ENCODE measurements around the gene DIP2A.

Gene DIP2A, protein sequence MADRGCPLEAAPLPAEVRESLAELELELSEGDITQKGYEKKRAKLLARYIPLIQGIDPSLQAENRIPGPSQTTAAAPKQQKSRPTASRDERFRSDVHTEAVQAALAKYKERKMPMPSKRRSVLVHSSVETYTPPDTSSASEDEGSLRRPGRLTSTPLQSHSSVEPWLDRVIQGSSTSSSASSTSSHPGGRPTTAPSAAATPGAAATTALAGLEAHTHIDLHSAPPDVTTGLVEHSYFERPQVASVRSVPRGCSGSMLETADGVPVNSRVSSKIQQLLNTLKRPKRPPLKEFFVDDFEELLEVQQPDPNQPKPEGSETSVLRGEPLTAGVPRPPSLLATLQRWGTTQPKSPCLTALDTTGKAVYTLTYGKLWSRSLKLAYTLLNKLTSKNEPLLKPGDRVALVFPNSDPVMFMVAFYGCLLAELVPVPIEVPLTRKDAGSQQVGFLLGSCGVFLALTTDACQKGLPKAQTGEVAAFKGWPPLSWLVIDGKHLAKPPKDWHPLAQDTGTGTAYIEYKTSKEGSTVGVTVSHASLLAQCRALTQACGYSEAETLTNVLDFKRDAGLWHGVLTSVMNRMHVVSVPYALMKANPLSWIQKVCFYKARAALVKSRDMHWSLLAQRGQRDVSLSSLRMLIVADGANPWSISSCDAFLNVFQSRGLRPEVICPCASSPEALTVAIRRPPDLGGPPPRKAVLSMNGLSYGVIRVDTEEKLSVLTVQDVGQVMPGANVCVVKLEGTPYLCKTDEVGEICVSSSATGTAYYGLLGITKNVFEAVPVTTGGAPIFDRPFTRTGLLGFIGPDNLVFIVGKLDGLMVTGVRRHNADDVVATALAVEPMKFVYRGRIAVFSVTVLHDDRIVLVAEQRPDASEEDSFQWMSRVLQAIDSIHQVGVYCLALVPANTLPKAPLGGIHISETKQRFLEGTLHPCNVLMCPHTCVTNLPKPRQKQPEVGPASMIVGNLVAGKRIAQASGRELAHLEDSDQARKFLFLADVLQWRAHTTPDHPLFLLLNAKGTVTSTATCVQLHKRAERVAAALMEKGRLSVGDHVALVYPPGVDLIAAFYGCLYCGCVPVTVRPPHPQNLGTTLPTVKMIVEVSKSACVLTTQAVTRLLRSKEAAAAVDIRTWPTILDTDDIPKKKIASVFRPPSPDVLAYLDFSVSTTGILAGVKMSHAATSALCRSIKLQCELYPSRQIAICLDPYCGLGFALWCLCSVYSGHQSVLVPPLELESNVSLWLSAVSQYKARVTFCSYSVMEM (N-terminal part only)
- total RNA-seq, result 85.8 to 203 (median 187) reads per million in 3 donors

DNA sequence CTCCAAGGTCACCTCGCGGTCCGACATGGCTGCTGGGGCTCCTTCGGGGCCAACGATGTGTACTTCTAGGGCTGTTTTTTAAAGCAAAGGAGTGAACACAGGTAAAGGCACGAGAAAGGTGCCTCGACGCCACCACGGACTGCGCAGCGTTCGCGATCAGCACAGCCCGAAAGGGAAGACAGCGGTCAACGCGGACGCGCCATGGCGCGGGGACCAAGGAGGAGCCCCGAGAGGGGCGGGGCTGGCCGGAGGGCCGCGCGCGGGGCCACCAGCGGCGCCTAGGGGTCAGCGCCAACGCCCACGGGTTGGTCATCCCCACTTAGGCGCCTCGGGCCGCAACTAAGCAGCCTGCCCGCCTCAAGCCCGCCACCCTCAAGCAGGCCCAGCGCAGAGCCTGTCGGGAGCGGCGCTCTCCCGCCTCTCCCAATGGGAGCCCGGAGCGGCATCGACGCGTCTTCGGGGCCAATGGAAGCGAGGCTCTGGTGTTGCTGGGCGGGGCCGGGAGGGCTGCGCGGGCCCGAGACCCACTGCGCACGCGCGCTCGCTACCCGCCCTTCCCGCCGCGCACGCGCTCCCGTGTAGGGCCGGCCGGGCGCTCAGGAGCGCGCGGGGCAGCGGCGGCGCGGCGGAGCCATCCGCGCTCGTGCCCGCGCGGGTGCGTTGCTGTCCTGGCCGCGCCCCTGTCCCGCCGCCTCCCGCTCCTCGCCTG lies at the start of gene DIP2A:
TSS of gene DIP2A (plus strand) at position 577 of the 709 bp plus-strand sequence. CDS start 241 bp downstream, outside the sequence.
- peaks cover 17% of the 10 kb centered on the region for H3K4me1 ChIP-seq (ENCODE audit: control insufficient read depth, insufficient read depth, low read length, poor library complexity, severe bottlenecking)
- H3K9me3 ChIP-seq (ENCODE audit: control insufficient read depth, low read length), result no peaks in the 10 kb centered on the region
- H3K27me3 ChIP-seq (replicated peaks; ENCODE audit: control insufficient read depth, insufficient read depth, low read length, poor library complexity, severe bottlenecking), result no peaks in the 10 kb centered on the region
- DNase-seq, result peak; percentile 90 to 91 (median 90)
- peak within 1 kb of the TSS; percentile 90 for H3K27ac ChIP-seq (ENCODE audit: insufficient read depth, low read length, poor library complexity, severe bottlenecking)
- H3K4me3 ChIP-seq (ENCODE audit: insufficient read depth, low read depth, low read length, poor library complexity, severe bottlenecking), result peak within 1 kb of the TSS; percentile 89
- peaks cover 4% of the 10 kb centered on the region for H3K36me3 ChIP-seq (ENCODE audit: control insufficient read depth, insufficient read depth, low read length)

GRCh38 chr21:46409641-46410406 lies 48.9 kb upstream of the DIP2A start:
- Histone ChIP-seq H3K9me3 (ENCODE audit: control insufficient read depth, low read length) (no peaks in the 10 kb centered on the region), H3K4me3 (ENCODE audit: insufficient read depth, low read depth, low read length, poor library complexity, severe bottlenecking) (no peak overlapping the region), H3K27ac (ENCODE audit: insufficient read depth, low read length, poor library complexity, severe bottlenecking) (no peak overlapping the region), H3K36me3 (ENCODE audit: control insufficient read depth, insufficient read depth, low read length) (peaks cover 15% of the 10 kb centered on the region), H3K27me3 (replicated peaks; ENCODE audit: control insufficient read depth, insufficient read depth, low read length, poor library complexity, severe bottlenecking) (no peaks in the 10 kb centered on the region), H3K4me1 (ENCODE audit: control insufficient read depth, insufficient read depth, low read length, poor library complexity, severe bottlenecking) (no peaks in the 10 kb centered on the region)
- no peak for DNase-seq

DNA sequence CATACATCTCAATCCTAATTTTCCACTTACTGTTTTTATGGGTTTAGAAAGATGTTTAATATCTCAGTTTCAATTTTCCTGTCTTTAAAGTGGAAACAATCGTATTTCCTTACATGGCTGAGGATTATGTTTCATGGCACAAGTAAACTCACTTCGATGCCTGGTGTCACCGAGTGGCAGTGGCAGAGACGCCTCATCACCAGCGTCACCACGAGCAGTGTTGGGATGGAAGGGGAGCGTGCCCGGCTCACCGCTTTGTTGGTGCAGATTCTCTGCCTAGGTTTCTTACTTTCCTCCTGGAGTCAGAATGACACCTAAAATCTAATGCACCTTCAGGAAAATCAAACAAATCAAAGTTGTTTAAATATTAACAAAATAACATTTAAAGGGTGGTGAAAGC lies 48.2 kb upstream of the DIP2A start:
- H3K27me3 ChIP-seq (replicated peaks; ENCODE audit: control insufficient read depth, insufficient read depth, low read length, poor library complexity, severe bottlenecking), result no peaks in the 10 kb centered on the region
- H3K4me1 ChIP-seq (ENCODE audit: control insufficient read depth, insufficient read depth, low read length, poor library complexity, severe bottlenecking), result no peaks in the 10 kb centered on the region
- no peak overlapping the region for H3K27ac ChIP-seq (ENCODE audit: insufficient read depth, low read length, poor library complexity, severe bottlenecking)
- H3K9me3 ChIP-seq (ENCODE audit: control insufficient read depth, low read length), result no peaks in the 10 kb centered on the region
- H3K4me3 ChIP-seq (ENCODE audit: insufficient read depth, low read depth, low read length, poor library complexity, severe bottlenecking), result no peak overlapping the region
- H3K36me3 ChIP-seq (ENCODE audit: control insufficient read depth, insufficient read depth, low read length), result peaks cover 15% of the 10 kb centered on the region
- DNase-seq, result no peak

DNA sequence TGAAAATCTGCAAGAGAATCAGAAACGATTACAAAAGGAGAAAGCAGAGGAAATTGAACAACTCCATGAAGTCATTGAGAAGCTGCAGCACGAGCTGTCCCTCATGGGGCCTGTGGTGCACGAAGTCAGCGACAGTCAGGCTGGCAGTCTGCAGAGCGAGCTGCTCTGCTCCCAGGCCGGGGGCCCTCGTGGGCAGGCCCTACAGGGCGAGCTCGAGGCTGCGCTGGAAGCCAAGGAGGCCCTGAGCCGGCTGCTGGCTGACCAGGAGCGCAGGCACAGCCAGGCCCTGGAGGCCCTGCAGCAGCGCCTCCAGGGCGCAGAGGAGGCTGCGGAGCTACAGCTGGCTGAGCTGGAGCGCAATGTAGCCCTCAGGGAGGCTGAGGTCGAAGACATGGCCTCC lies 47.5 kb upstream of the DIP2A start:
- DNase-seq, result no peak
- Histone ChIP-seq H3K9me3 (ENCODE audit: control insufficient read depth, low read length) (no peaks in the 10 kb centered on the region), H3K27me3 (replicated peaks; ENCODE audit: control insufficient read depth, insufficient read depth, low read length, poor library complexity, severe bottlenecking) (no peaks in the 10 kb centered on the region), H3K4me3 (ENCODE audit: insufficient read depth, low read depth, low read length, poor library complexity, severe bottlenecking) (no peak overlapping the region), H3K4me1 (ENCODE audit: control insufficient read depth, insufficient read depth, low read length, poor library complexity, severe bottlenecking) (no peaks in the 10 kb centered on the region), H3K27ac (ENCODE audit: insufficient read depth, low read length, poor library complexity, severe bottlenecking) (no peak overlapping the region), H3K36me3 (ENCODE audit: control insufficient read depth, insufficient read depth, low read length) (peaks cover 15% of the 10 kb centered on the region)

DNA sequence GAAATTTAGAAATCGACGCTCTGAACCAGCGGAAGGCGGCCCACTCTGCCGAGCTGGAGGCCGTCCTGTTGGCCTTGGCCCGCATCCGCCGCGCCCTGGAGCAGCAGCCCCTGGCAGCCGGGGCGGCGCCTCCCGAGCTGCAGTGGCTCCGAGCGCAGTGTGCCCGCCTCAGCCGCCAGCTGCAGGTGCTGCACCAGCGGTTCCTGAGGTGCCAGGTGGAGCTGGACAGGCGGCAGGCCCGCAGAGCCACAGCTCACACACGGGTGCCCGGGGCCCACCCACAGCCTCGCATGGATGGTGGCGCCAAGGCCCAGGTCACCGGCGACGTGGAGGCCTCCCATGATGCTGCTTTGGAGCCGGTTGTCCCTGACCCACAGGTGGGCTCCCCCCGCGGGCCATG lies 47.0 kb upstream of the DIP2A start:
- Histone ChIP-seq H3K27me3 (replicated peaks; ENCODE audit: control insufficient read depth, insufficient read depth, low read length, poor library complexity, severe bottlenecking) (no peaks in the 10 kb centered on the region), H3K4me3 (ENCODE audit: insufficient read depth, low read depth, low read length, poor library complexity, severe bottlenecking) (no peak overlapping the region), H3K4me1 (ENCODE audit: control insufficient read depth, insufficient read depth, low read length, poor library complexity, severe bottlenecking) (no peaks in the 10 kb centered on the region), H3K9me3 (ENCODE audit: control insufficient read depth, low read length) (no peaks in the 10 kb centered on the region), H3K27ac (ENCODE audit: insufficient read depth, low read length, poor library complexity, severe bottlenecking) (no peak overlapping the region), H3K36me3 (ENCODE audit: control insufficient read depth, insufficient read depth, low read length) (peaks cover 15% of the 10 kb centered on the region)
- no peak for DNase-seq

- peaks cover 15% of the 10 kb centered on the region for H3K36me3 ChIP-seq (ENCODE audit: control insufficient read depth, insufficient read depth, low read length)
- DNase-seq, result no peak
- H3K27me3 ChIP-seq (replicated peaks; ENCODE audit: control insufficient read depth, insufficient read depth, low read length, poor library complexity, severe bottlenecking), result no peaks in the 10 kb centered on the region
Measured at GRCh38 chr21:46412521-46413364, 45.9 kb upstream of the DIP2A start.

DNA sequence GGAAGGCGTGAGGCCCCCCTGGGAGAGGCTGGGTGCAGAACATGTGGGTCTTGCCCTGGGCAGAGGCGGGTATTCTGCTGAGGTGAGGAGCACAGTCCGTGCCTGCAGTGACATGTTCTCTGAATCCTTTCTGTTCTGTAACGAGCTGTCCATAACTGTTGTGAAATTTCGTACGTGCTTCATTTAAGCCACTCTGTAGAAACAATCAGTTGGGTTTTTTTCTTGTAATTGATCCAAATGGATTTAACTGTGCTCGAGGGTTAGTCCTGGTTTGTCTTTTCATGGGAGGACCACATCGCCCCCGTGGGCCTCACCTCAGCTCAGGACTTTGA lies 45.4 kb upstream of the DIP2A start:
- H3K27ac ChIP-seq (ENCODE audit: insufficient read depth, low read length, poor library complexity, severe bottlenecking), result no peak overlapping the region
- no peaks in the 10 kb centered on the region for H3K27me3 ChIP-seq (replicated peaks; ENCODE audit: control insufficient read depth, insufficient read depth, low read length, poor library complexity, severe bottlenecking)
- peaks cover 18% of the 10 kb centered on the region for H3K36me3 ChIP-seq (ENCODE audit: control insufficient read depth, insufficient read depth, low read length)
- no peaks in the 10 kb centered on the region for H3K9me3 ChIP-seq (ENCODE audit: control insufficient read depth, low read length)
- H3K4me3 ChIP-seq (ENCODE audit: insufficient read depth, low read depth, low read length, poor library complexity, severe bottlenecking), result no peak overlapping the region
- no peak for DNase-seq
- H3K4me1 ChIP-seq (ENCODE audit: control insufficient read depth, insufficient read depth, low read length, poor library complexity, severe bottlenecking), result no peaks in the 10 kb centered on the region

More at GRCh38 chr21:46412521-46413364, 45.9 kb upstream of the DIP2A start:
- Histone ChIP-seq H3K9me3 (ENCODE audit: control insufficient read depth, low read length) (no peaks in the 10 kb centered on the region), H3K4me3 (ENCODE audit: insufficient read depth, low read depth, low read length, poor library complexity, severe bottlenecking) (no peak overlapping the region), H3K4me1 (ENCODE audit: control insufficient read depth, insufficient read depth, low read length, poor library complexity, severe bottlenecking) (no peaks in the 10 kb centered on the region), H3K27ac (ENCODE audit: insufficient read depth, low read length, poor library complexity, severe bottlenecking) (no peak overlapping the region)

DNA sequence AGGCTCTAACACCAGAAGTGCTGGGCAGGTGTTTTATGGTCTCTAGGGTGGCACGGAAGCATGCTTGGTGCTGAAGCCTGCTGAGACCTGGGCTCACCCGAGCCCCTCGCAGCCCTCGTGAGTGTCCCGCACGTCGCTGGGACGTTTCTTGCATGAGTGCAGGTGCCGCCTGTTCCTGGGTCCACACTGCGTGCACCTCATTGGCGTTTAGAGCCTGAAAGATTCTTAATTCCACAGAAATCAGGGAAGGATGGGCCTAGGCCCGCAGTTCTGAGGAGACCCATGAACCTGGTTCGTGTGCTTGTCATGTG lies 43.8 kb upstream of the DIP2A start:
- Histone ChIP-seq H3K27ac (ENCODE audit: insufficient read depth, low read length, poor library complexity, severe bottlenecking) (no peak overlapping the region), H3K27me3 (replicated peaks; ENCODE audit: control insufficient read depth, insufficient read depth, low read length, poor library complexity, severe bottlenecking) (no peaks in the 10 kb centered on the region), H3K4me1 (ENCODE audit: control insufficient read depth, insufficient read depth, low read length, poor library complexity, severe bottlenecking) (no peaks in the 10 kb centered on the region), H3K36me3 (ENCODE audit: control insufficient read depth, insufficient read depth, low read length) (peaks cover 21% of the 10 kb centered on the region), H3K4me3 (ENCODE audit: insufficient read depth, low read depth, low read length, poor library complexity, severe bottlenecking) (no peak overlapping the region), H3K9me3 (ENCODE audit: control insufficient read depth, low read length) (no peaks in the 10 kb centered on the region)
- DNase-seq, result no peak

Measured in effector memory CD4-positive, alpha-beta T cell (primary cell).